GM12878 (cell line): ENCODE data around the gene MFAP1. TPM values are rescaled to one million over a fixed set of nuclear protein-coding genes. Genes with fewer than 3 reads are reported as not detected.
A peak's percentile ranks its signal among the peaks of the same experiment; 100 is the strongest.

Source experiments
- ATAC-seq: fragments of 200-7000 bp; cut with Tn5 transposase; 3 replicates; pipeline ENCODE4 v1.9.1; 2020; ENCODE audit warnings: mild to moderate bottlenecking, moderate library complexity
- BruUV-seq: library from RNA; stranded (reverse); fragments of 400-500 nt; replicated peaks from 2 replicates; lab custom pipeline; 2021; lab: Mats Ljungman, UMichigan
- CTCF ChIA-PET: fragments of 300-600 bp; sonication (Branson Sonifier 250); formaldehyde crosslinking; extraction: SDS; loops from one replicate; lab custom pipeline; 2021; ENCODE audit warnings: inconsistent platforms; lab: Yijun Ruan, JAX
- POLR2A ChIA-PET: fragments of 350-600 bp; formaldehyde crosslinking; extraction: SDS; loops from one replicate; lab custom pipeline; 2021; ENCODE audit warnings: inconsistent platforms; lab: Charles Lee
- RAD21 ChIA-PET: fragments of 300-600 bp; sonication (Branson Sonifier 250); formaldehyde crosslinking; loops from one replicate; lab custom pipeline; 2023; ENCODE audit warnings: antibody characterized with exemption; ENCODE audit not compliant: unreplicated experiment; lab: Charles Lee
- SMC1A ChIA-PET: fragments of 300-600 bp; sonication (Branson Sonifier 250); formaldehyde crosslinking; loops from one replicate; lab custom pipeline; 2023; ENCODE audit not compliant: unreplicated experiment, uncharacterized antibody; lab: Charles Lee
- DNase-seq: peaks from one replicate; pipeline ENCODE4 v3.0.0-alpha.2; 2011; ENCODE audit warnings: low read depth, low spot score
- FAIRE-seq: peaks from 3 replicates; lab custom pipeline; 2011; peaks lifted over from hg19 to GRCh38; lab: Jason Lieb, UNC
- H2AFZ ChIP-seq: 2 replicates; pipeline ENCODE4 v1.6.0; 2011; ENCODE audit warnings: low read depth, low read length, control low read depth; ENCODE audit not compliant: control insufficient read depth
- H3K27ac ChIP-seq: 2 replicates; pipeline ENCODE4 v1.5.1; 2011; ENCODE audit warnings: control low read depth; ENCODE audit not compliant: control insufficient read depth, insufficient read depth
- H3K27me3 ChIP-seq, 2 experiments: replicated peaks in 1 of 2; 2 replicates each; pipeline versions ENCODE4 v1.6.0 to v1.6.1; 2011; ENCODE audit warnings: low read length in 1 of 2; ENCODE audit not compliant: control insufficient read depth in 2 of 2, insufficient read depth in 2 of 2
- H3K36me3 ChIP-seq, 2 experiments: 2 replicates each; pipeline ENCODE4 v1.5.1; 2011; ENCODE audit warnings: low read length in 1 of 2; ENCODE audit not compliant: control insufficient read depth in 2 of 2, insufficient read depth in 2 of 2
- H3K4me1 ChIP-seq: 2 replicates; pipeline ENCODE4 v1.6.1; 2011; ENCODE audit warnings: mild to moderate bottlenecking, low read length, moderate library complexity, mixed read lengths; ENCODE audit not compliant: control insufficient read depth, insufficient read depth
- H3K4me2 ChIP-seq: 2 replicates; pipeline ENCODE4 v1.6.0; 2011; ENCODE audit warnings: control low read depth; ENCODE audit not compliant: control insufficient read depth, insufficient read depth
- H3K4me3 ChIP-seq: fragments of 200-600 bp; sonication (generic); 2 replicates; pipeline ENCODE4 v1.5.1; 2016
- H3K79me2 ChIP-seq: 2 replicates; pipeline ENCODE4 v1.6.0; 2011; ENCODE audit warnings: low read length; ENCODE audit not compliant: control insufficient read depth, insufficient read depth
- H3K9ac ChIP-seq: 2 replicates; pipeline ENCODE4 v1.8.0; 2011; ENCODE audit warnings: low read length, control low read depth, mixed read lengths; ENCODE audit not compliant: control insufficient read depth, insufficient read depth
- H3K9me3 ChIP-seq: replicated peaks from 3 replicates; pipeline ENCODE4 v1.5.1; 2011; ENCODE audit warnings: mild to moderate bottlenecking, low read length; ENCODE audit not compliant: control insufficient read depth, insufficient read depth
- H4K20me1 ChIP-seq: 2 replicates; pipeline ENCODE4 v1.6.0; 2011; ENCODE audit not compliant: control insufficient read depth, insufficient read depth
- E4F1 ChIP-seq: fragments of 450-650 bp; IDR thresholded peaks from 2 replicates; pipeline ENCODE4 v1.6.1; 2018; ENCODE audit warnings: borderline replicate concordance, mild to moderate bottlenecking; ENCODE audit not compliant: partially characterized antibody
- EED ChIP-seq: sonication (generic); IDR thresholded peaks from 2 replicates; pipeline ENCODE4 v1.6.1; 2016; ENCODE audit warnings: antibody characterized with exemption, low read depth
- IRF4 ChIP-seq: IDR thresholded peaks from 2 replicates; pipeline ENCODE4 v1.6.1; 2011; ENCODE audit warnings: low read depth, low read length
- MEF2B ChIP-seq: fragments of 450-650 bp; IDR thresholded peaks from 2 replicates; pipeline ENCODE4 v1.6.1; 2018; ENCODE audit warnings: mild to moderate bottlenecking, moderate library complexity; ENCODE audit not compliant: partially characterized antibody, poor library complexity, severe bottlenecking
- MTA3 ChIP-seq: IDR thresholded peaks from 2 replicates; pipeline ENCODE4 v1.6.1; 2012; ENCODE audit warnings: low read length, inconsistent platforms, borderline replicate concordance
- NBN ChIP-seq: fragments of 450-650 bp; IDR thresholded peaks from 2 replicates; pipeline ENCODE4 v1.6.1; 2016
- NR2C2 ChIP-seq: IDR thresholded peaks from 2 replicates; pipeline ENCODE4 v1.6.1; 2011; ENCODE audit warnings: borderline replicate concordance, low read depth; ENCODE audit not compliant: control insufficient read depth, insufficient read length
- RUNX3 ChIP-seq: IDR thresholded peaks from 2 replicates; pipeline ENCODE4 v1.6.1; 2012; ENCODE audit warnings: low read length, inconsistent platforms
- SRF ChIP-seq, 2 experiments: IDR thresholded peaks; 2 replicates each; pipeline ENCODE4 v1.6.1; 2011; ENCODE audit warnings: low read depth in 2 of 2, low read length in 2 of 2, mild to moderate bottlenecking in 1 of 2, moderate library complexity in 1 of 2
- STAT1 ChIP-seq: fragments of 450-650 bp; conservative IDR thresholded peaks from 2 replicates; pipeline ENCODE4 v1.6.1; 2014; ENCODE audit warnings: antibody characterized with exemption, mild to moderate bottlenecking
- TCF12 ChIP-seq: IDR thresholded peaks from 2 replicates; pipeline ENCODE4 v1.6.1; 2011; ENCODE audit warnings: low read depth, mild to moderate bottlenecking, low read length
- YY1 ChIP-seq: IDR thresholded peaks from 2 replicates; pipeline ENCODE4 v1.6.1; 2011; ENCODE audit warnings: low read depth, mild to moderate bottlenecking, low read length
- WGBS: methylation state at CpG from one replicate; pipeline ENCODE4 v1.1.6; 2016; ENCODE audit warnings: low lambda C conversion rate; ENCODE audit not compliant: insufficient replicate concordance, insufficient coverage; ENCODE audit errors: missing lambda C conversion rate; 5-methylcytosine and 5-hydroxymethylcytosine counted together
- in situ Hi-C: fragments of 300-500 bp; cut with MboI; formaldehyde crosslinking; loops from 9 replicates; pipeline ENCODE4 v1.14.3; 2018; ENCODE audit warnings: mixed read lengths
- intact Hi-C: fragments of 100-400 bp; cut with micrococcal nuclease; formaldehyde crosslinking; loops from one replicate; pipeline ENCODE4 v1.14.2; 2022; ENCODE audit not compliant: unreplicated experiment
- polyA plus RNA-seq, 11 experiments: library from polyadenylated mRNA; depleted of rRNA in 4 of 11; unstranded in 6 of 11; stranded (reverse) in 5 of 11; fragments of >200 nt; fragmentation: Nextera tagmentation in 4 of 11; fragmentation: Illumina TruSeq in 1 of 11; extraction: Ambion mirVana in 4 of 11; extraction: Trizol in 1 of 11; gene quantifications; 1 replicate in 1 of 11; 2 replicates in 10 of 11; pipeline versions ENCODE4 v1.2.1 to v1.2.3, GENCODE V29; 2011 to 2016; ENCODE audit warnings: inconsistent platforms in 2 of 11, missing spikeins in 2 of 11, low read depth in 1 of 11
- total RNA-seq, 4 experiments: library from RNA; depleted of rRNA in 3 of 4; stranded (reverse); fragments of >200 nt in 3 of 4; fragmentation: Illumina TruSeq in 1 of 4; extraction: Trizol in 1 of 4; gene quantifications; 2 replicates each; pipeline versions ENCODE4 v1.2.1 to v1.2.3, GENCODE V29; 2013 to 2021
- TF ChIP-seq, protein P1 (sequence below): fragments of 450-650 bp; IDR thresholded peaks from 2 replicates; pipeline ENCODE4 v1.6.1; 2016; ENCODE audit warnings: mild to moderate bottlenecking
- TF ChIP-seq, protein P2 (sequence below): fragments of 450-650 bp; IDR thresholded peaks from 2 replicates; pipeline ENCODE4 v1.6.1; 2016; ENCODE audit warnings: mild to moderate bottlenecking, moderate library complexity, borderline replicate concordance

The MFAP1 gene
- total and polyA plus RNA-seq, 10 of the 15 experiments (the other 5 are each of a cell fraction or from before 2014, with no cell fraction given), result 24.5 to 67.3 (median 47.4) TPM

- POLR2A ChIA-PET, result interaction anchor here (1.6 to 4.6 kb wide), 3 partner anchors 9 to 25 kb away, joined by 7 to 41 read pairs (median 21); partner anchors contain the start of genes ELL3, MFAP1 and SERF2
- Histone ChIP-seq H2AFZ (no peak overlapping the region), H3K79me2 (peaks cover 28% of the 10 kb centered on the region), H3K27me3 (no peaks in the 10 kb centered on the region), H4K20me1 (no peaks in the 10 kb centered on the region; the same call in none of the 2 replicates), H3K4me3 (no peak overlapping the region; the same call in 1 of the 2 replicates), H3K36me3 (peaks cover 3 to 34% of the 10 kb centered on the region in 2 experiments), H3K4me1 (peaks cover 27% of the 10 kb centered on the region), H3K9ac (no peak overlapping the region), H3K27ac (peak overlapping the region; percentile 75), H3K9me3 (no peaks in the 10 kb centered on the region), H3K4me2 (peak overlapping the region; percentile 2)
- WGBS, result 52% methylated on average over 16 of the region's 16 CpGs
- in situ Hi-C loops, result loop anchor here (10.0 to 25.0 kb wide), 2 partner anchors 925 to 1537 kb away; partner anchors contain the start of genes GANC and TMEM87A
- RAD21 ChIA-PET, result interaction anchor here (1.0 to 4.3 kb wide), 4 partner anchors 10 to 28 kb away, joined by 3 to 19 read pairs (median 16); partner anchors contain the start of genes ELL3, MFAP1 and WDR76
- SMC1A ChIA-PET, result interaction anchor here (0.7 to 2.5 kb wide), 5 partner anchors 9 to 37 kb away, joined by 3 to 18 read pairs (median 4); partner anchors contain the start of genes MFAP1 and WDR76
- DNase-seq, result no peak
- peak; percentile 68 for ATAC-seq
- FAIRE-seq, result no peak
- CTCF ChIA-PET, result interaction anchor here (0.8 to 1.9 kb wide), 5 partner anchors 9 to 29 kb away, joined by 3 to 9 read pairs (median 6); partner anchors contain the start of gene ELL3
- no TSS peak for BruUV-seq
- intact Hi-C loops, result no loop called here
- TF ChIP-seq EED (peak; percentile 59), SRF (IDR thresholded peaks at IDR 0.05; ENCODE audit: low read depth in 2 of 2, low read length in 2 of 2) (no peak), RUNX3 (peak; percentile 44), MEF2B (peak; percentile 8), NR2C2 (no peak), IRF4 (no peak), YY1 (0 out of 2 replicates have a peak, but pooled peaks have one; percentile 1), STAT1 (no peak), TCF12 (peak; percentile 51; the same call in 1 of the 2 replicates), E4F1 (no peak), NBN (no peak), MTA3 (0 out of 2 replicates have a peak, but pooled peaks have one; percentile 9)
- TF ChIP-seq, protein P1, sequence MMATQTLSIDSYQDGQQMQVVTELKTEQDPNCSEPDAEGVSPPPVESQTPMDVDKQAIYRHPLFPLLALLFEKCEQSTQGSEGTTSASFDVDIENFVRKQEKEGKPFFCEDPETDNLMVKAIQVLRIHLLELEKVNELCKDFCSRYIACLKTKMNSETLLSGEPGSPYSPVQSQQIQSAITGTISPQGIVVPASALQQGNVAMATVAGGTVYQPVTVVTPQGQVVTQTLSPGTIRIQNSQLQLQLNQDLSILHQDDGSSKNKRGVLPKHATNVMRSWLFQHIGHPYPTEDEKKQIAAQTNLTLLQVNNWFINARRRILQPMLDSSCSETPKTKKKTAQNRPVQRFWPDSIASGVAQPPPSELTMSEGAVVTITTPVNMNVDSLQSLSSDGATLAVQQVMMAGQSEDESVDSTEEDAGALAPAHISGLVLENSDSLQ, result no peak
- TF ChIP-seq, protein P2, sequence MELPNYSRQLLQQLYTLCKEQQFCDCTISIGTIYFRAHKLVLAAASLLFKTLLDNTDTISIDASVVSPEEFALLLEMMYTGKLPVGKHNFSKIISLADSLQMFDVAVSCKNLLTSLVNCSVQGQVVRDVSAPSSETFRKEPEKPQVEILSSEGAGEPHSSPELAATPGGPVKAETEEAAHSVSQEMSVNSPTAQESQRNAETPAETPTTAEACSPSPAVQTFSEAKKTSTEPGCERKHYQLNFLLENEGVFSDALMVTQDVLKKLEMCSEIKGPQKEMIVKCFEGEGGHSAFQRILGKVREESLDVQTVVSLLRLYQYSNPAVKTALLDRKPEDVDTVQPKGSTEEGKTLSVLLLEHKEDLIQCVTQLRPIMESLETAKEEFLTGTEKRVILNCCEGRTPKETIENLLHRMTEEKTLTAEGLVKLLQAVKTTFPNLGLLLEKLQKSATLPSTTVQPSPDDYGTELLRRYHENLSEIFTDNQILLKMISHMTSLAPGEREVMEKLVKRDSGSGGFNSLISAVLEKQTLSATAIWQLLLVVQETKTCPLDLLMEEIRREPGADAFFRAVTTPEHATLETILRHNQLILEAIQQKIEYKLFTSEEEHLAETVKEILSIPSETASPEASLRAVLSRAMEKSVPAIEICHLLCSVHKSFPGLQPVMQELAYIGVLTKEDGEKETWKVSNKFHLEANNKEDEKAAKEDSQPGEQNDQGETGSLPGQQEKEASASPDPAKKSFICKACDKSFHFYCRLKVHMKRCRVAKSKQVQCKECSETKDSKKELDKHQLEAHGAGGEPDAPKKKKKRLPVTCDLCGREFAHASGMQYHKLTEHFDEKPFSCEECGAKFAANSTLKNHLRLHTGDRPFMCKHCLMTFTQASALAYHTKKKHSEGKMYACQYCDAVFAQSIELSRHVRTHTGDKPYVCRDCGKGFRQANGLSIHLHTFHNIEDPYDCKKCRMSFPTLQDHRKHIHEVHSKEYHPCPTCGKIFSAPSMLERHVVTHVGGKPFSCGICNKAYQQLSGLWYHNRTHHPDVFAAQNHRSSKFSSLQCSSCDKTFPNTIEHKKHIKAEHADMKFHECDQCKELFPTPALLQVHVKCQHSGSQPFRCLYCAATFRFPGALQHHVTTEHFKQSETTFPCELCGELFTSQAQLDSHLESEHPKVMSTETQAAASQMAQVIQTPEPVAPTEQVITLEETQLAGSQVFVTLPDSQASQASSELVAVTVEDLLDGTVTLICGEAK, result no peak
Measured at GRCh38 chr15:43799209-43799944, 25.1 kb downstream of the MFAP1 start.
